ENCODE measurements around the gene GAB1.

GAB1 gene

DNA sequence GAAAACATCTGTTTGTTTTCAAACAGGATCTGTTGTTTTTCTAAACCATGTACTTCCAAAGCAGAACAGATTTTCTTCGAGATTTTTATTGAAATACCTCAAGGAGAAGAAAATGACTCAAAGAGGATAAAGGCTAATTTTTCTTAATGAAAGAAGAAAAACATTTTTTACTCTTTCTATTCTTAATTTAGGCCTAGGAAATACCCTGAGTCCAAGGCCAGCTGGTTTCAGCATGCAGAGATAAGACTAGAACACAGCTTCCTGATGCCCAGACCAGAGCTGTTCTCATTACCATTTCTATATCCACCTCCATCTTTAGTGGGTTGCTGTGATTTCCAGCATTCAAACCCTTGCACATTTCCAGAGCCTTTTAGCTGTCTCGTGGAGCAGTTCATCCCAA is 18.3 kb downstream of the GAB1 start:
- TF ChIP-seq CTCF (conservative IDR thresholded peaks at IDR 0.05; ENCODE audit: low read depth, low read length), result no peak
- Histone ChIP-seq H3K4me2 (peak overlapping the region; percentile 74), H3K27ac (peak overlapping the region; percentile 78; the same call in 1 of the 2 replicates)

GRCh38 chr4:143355540-143356217 is 19.0 kb downstream of the GAB1 start:
- Histone ChIP-seq H3K9ac (no peak overlapping the region; the same call in 1 of the 2 replicates), H3K27ac (peak overlapping the region; percentile 78), H3K36me3 (ENCODE audit: insufficient read depth) (no peaks in the 10 kb centered on the region), H4K20me1 (ENCODE audit: insufficient read depth) (no peaks in the 10 kb centered on the region), H3K4me1 (ENCODE audit: low read depth, poor library complexity, severe bottlenecking) (peaks cover 92% of the 10 kb centered on the region), H3K27me3 (ENCODE audit: insufficient read depth, low read depth) (no peaks in the 10 kb centered on the region), H3K4me3 (IDR thresholded peaks at IDR 0.05; ENCODE audit: insufficient read depth, low read depth, low read length) (no peak overlapping the region), H2AFZ (ENCODE audit: low read depth) (no peak overlapping the region), H3K79me2 (ENCODE audit: insufficient read depth, low read depth) (peaks cover 48% of the 10 kb centered on the region; the same call in 1 of the 2 replicates), H3K4me2 (peak overlapping the region; percentile 74)
- no peak for TF ChIP-seq CTCF (conservative IDR thresholded peaks at IDR 0.05; ENCODE audit: low read depth, low read length)

More for the DNA sequence above, 18.3 kb downstream of the GAB1 start:
- no peaks in the 10 kb centered on the region for H3K27me3 ChIP-seq (ENCODE audit: insufficient read depth, low read depth)
- no peaks in the 10 kb centered on the region for H3K36me3 ChIP-seq (ENCODE audit: insufficient read depth)
- no peak overlapping the region for H3K9ac ChIP-seq
- H3K4me3 ChIP-seq (IDR thresholded peaks at IDR 0.05; ENCODE audit: insufficient read depth, low read depth, low read length), result no peak overlapping the region
- H2AFZ ChIP-seq (ENCODE audit: low read depth), result no peak overlapping the region
- H4K20me1 ChIP-seq (ENCODE audit: insufficient read depth), result no peaks in the 10 kb centered on the region
- peaks cover 41% of the 10 kb centered on the region; the same call in 1 of the 2 replicates for H3K79me2 ChIP-seq (ENCODE audit: insufficient read depth, low read depth)
- peaks cover 86% of the 10 kb centered on the region for H3K4me1 ChIP-seq (ENCODE audit: low read depth, poor library complexity, severe bottlenecking)

GRCh38 chr4:143356493-143356892 is 19.8 kb downstream of the GAB1 start:
- Histone ChIP-seq H3K27ac (peak overlapping the region; percentile 78), H3K36me3 (ENCODE audit: insufficient read depth) (no peaks in the 10 kb centered on the region), H3K79me2 (ENCODE audit: insufficient read depth, low read depth) (peaks cover 56% of the 10 kb centered on the region; the same call in 1 of the 2 replicates), H3K4me3 (IDR thresholded peaks at IDR 0.05; ENCODE audit: insufficient read depth, low read depth, low read length) (no peak overlapping the region), H3K27me3 (ENCODE audit: insufficient read depth, low read depth) (no peaks in the 10 kb centered on the region), H3K9ac (peak overlapping the region; percentile 46; the same call in 1 of the 2 replicates), H4K20me1 (ENCODE audit: insufficient read depth) (no peaks in the 10 kb centered on the region), H3K4me1 (ENCODE audit: low read depth, poor library complexity, severe bottlenecking) (peaks cover 99% of the 10 kb centered on the region), H3K4me2 (peak overlapping the region; percentile 74), H2AFZ (ENCODE audit: low read depth) (no peak overlapping the region)
- no peak for TF ChIP-seq CTCF (conservative IDR thresholded peaks at IDR 0.05; ENCODE audit: low read depth, low read length)

DNA sequence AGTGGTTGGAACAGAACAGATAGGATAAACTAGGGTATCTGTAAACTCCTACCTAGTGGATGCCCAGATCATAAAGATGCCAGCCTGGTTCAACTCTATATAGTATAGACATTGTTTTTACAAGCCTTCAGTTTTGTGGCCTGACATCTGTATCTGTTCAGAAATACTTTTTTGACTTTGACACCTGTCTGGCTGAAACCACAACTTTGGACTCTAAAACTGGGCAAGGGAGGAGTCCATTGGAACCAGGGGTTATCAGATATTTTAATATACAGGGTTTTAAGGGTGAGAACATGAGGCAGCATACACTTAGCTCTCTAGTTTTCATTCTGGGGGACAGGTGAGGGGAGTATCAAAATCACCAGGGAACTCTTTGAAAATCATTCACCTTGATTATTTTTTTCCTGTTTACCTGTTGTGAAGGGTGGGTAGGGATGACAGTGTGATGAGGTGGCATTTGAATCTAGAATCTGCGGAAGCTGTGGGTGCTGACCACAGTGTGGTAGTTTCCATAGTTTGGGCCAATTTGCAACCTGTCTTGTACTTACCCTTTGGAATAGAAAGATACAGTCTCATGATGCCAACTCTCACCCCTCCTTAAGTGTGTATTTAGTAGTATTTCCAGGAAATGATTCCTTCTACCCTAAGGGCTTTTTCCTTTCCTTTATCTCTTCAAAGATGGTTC is 20.6 kb downstream of the GAB1 start:
- Histone ChIP-seq H3K9ac (peak overlapping the region; percentile 46; the same call in 1 of the 2 replicates), H3K4me1 (ENCODE audit: low read depth, poor library complexity, severe bottlenecking) (peaks cover 99% of the 10 kb centered on the region), H3K27ac (peak overlapping the region; percentile 78)

More for the DNA sequence above, 20.6 kb downstream of the GAB1 start:
- H4K20me1 ChIP-seq (ENCODE audit: insufficient read depth), result no peaks in the 10 kb centered on the region
- peak overlapping the region; percentile 74 for H3K4me2 ChIP-seq
- no peaks in the 10 kb centered on the region for H3K27me3 ChIP-seq (ENCODE audit: insufficient read depth, low read depth)
- H3K4me3 ChIP-seq (IDR thresholded peaks at IDR 0.05; ENCODE audit: insufficient read depth, low read depth, low read length), result no peak overlapping the region
- no peak overlapping the region for H2AFZ ChIP-seq (ENCODE audit: low read depth)
- H3K79me2 ChIP-seq (ENCODE audit: insufficient read depth, low read depth), result peaks cover 64% of the 10 kb centered on the region; the same call in 1 of the 2 replicates
- TF ChIP-seq CTCF (conservative IDR thresholded peaks at IDR 0.05; ENCODE audit: low read depth, low read length), result no peak
- H3K36me3 ChIP-seq (ENCODE audit: insufficient read depth), result no peaks in the 10 kb centered on the region

All from KMS-11 (cell line).